Hematopoietic multipotent progenitor cell treated with erythropoietin and hydrocortisone succinate and interleukin-3 and kit ligand, for 17 days (in vitro differentiated cells): Measurements from ENCODE around the gene DPH7.
A peak's percentile ranks its signal among the peaks of the same experiment; 100 is the strongest.
"Not testable (repeated sequence)": the region's sequence is repeated elsewhere in the genome, so short reads cannot be mapped to it uniquely, and the experiment has no call there.

Experiments used
- DNase-seq: peaks from one replicate; pipeline ENCODE4 v3.0.0-alpha.2; 2015; ENCODE audit warnings: low spot score

The DPH7 gene

GRCh38 chr9:137580209-137580953 lies 1.7 kb upstream of the DPH7 start:
- no peak for DNase-seq

- no peak for DNase-seq
Observed at GRCh38 chr9:137579259-137579604, 507 bp upstream of the DPH7 start.

- no peak for DNase-seq
Observed at GRCh38 chr9:137575716-137576411, 2.9 kb downstream of the DPH7 start.

GRCh38 chr9:137575364-137575715 lies 3.4 kb downstream of the DPH7 start:
- DNase-seq = peak; percentile 84

GRCh38 chr9:137574192-137574591 lies 4.5 kb downstream of the DPH7 start:
- DNase-seq = no peak

GRCh38 chr9:137570566-137570965 lies 8.2 kb downstream of the DPH7 start:
- DNase-seq = no peak

GRCh38 chr9:137569609-137570203 lies 9.0 kb downstream of the DPH7 start:
- DNase-seq = no peak

- not testable (repeated sequence) for DNase-seq
Observed at GRCh38 chr9:137568445-137568844, 10.3 kb downstream of the DPH7 start.

- no peak for DNase-seq
Observed at GRCh38 chr9:137564817-137565411, 13.8 kb downstream of the DPH7 start.

GRCh38 chr9:137564134-137564533 lies 14.6 kb downstream of the DPH7 start:
- DNase-seq = no peak

GRCh38 chr9:137558127-137558526 lies 20.6 kb downstream of the DPH7 start:
- no peak for DNase-seq

- DNase-seq = no peak
Observed at GRCh38 chr9:137556069-137556838, 22.5 kb downstream of the DPH7 start.

GRCh38 chr9:137555179-137555578 lies 23.5 kb downstream of the DPH7 start:
- DNase-seq = no peak

- no peak for DNase-seq
Observed at GRCh38 chr9:137554349-137554748, 24.4 kb downstream of the DPH7 start.

- not testable (repeated sequence) for DNase-seq
Observed at GRCh38 chr9:137553654-137554053, 25.1 kb downstream of the DPH7 start.

- DNase-seq = no peak
Observed at GRCh38 chr9:137552022-137552768, 26.5 kb downstream of the DPH7 start.

- DNase-seq = peak; percentile 88
Observed at GRCh38 chr9:137551264-137552021, 27.3 kb downstream of the DPH7 start, which contains the start of gene MRPL41. MRPL41 (plus strand) TSS chr9:137551879; CDS start chr9:137552082, 203 bp downstream.

- DNase-seq = not testable (repeated sequence)
Observed at GRCh38 chr9:137550958-137551263, 27.8 kb downstream of the DPH7 start.

- DNase-seq = peak; percentile 57
Observed at GRCh38 chr9:137550231-137550621, 28.5 kb downstream of the DPH7 start, which contains the start of gene PNPLA7. PNPLA7 (minus strand) TSS chr9:137550402; CDS start chr9:137550197, 205 bp downstream.

- DNase-seq = no peak
Observed at GRCh38 chr9:137547687-137548543, 30.8 kb downstream of the DPH7 start.
